Prostate gland (tissue), 2 donors: ENCODE results near the gene APBA2. TPM values are rescaled to one million over a fixed set of nuclear protein-coding genes. Genes with fewer than 3 reads are reported as not detected.

Source experiments
- DNase-seq: peaks from one replicate; pipeline ENCODE4 v3.0.0-alpha.2; 2019; ENCODE audit warnings: low spot score
- H3K27ac ChIP-seq, 2 donors: fragments of 200-600 bp; sonication (generic); 2 replicates each; pipeline ENCODE4 v1.5.1; 2017 to 2019
- H3K27me3 ChIP-seq: fragments of 200-600 bp; sonication (generic); replicated peaks from 2 replicates; pipeline ENCODE4 v1.5.1; 2019; ENCODE audit not compliant: insufficient read depth
- H3K36me3 ChIP-seq, 2 donors: fragments of 200-600 bp; sonication (generic); 1 replicate in 1 of 2; 2 replicates in 1 of 2; pipeline versions ENCODE4 v1.5.1 to v1.8.1; 2017 to 2019
- H3K4me1 ChIP-seq: fragments of 200-600 bp; sonication (generic); replicated peaks from 2 replicates; pipeline ENCODE4 v1.5.1; 2019
- H3K4me3 ChIP-seq, 2 donors: fragments of 200-600 bp; sonication (generic); 2 replicates each; pipeline ENCODE4 v1.5.1; 2017 to 2019
- H3K9me3 ChIP-seq: fragments of 200-600 bp; sonication (generic); 2 replicates; pipeline ENCODE4 v1.5.1; 2017
- POLR2A ChIP-seq: fragments of 450-650 bp; IDR thresholded peaks from one replicate; pipeline ENCODE4 v1.6.1; 2016; ENCODE audit warnings: antibody characterized with exemption, mild to moderate bottlenecking
- POLR2AphosphoS5 ChIP-seq: sonication (generic); formaldehyde crosslinking; IDR thresholded peaks from one replicate; pipeline ENCODE4 v1.6.1; 2017; ENCODE audit warnings: antibody characterized with exemption
- WGBS: methylation state at CpG from one replicate; pipeline ENCODE4 v1.1.5; 2018; 5-methylcytosine and 5-hydroxymethylcytosine counted together
- intact Hi-C: fragments of 100-400 bp; cut with DNase I; formaldehyde crosslinking; loops from one replicate; pipeline ENCODE4 v1.14.2; 2022
- total RNA-seq, 2 donors: library from RNA; depleted of rRNA; stranded (reverse); fragments of >200 nt; gene quantifications; one replicate each; pipeline ENCODE4 v1.1.0, GENCODE V29; 2016
- TF ChIP-seq, protein P1 (sequence below), 4 experiments: fragments of 200-600 bp in 2 of 4; fragments of 450-650 bp in 2 of 4; sonication (generic) in 2 of 4; IDR thresholded peaks; 1 replicate in 3 of 4; 2 replicates in 1 of 4; pipeline ENCODE4 v1.5.1; 2016 to 2019; ENCODE audit warnings: antibody characterized with exemption in 4 of 4, mild to moderate bottlenecking in 2 of 4, moderate library complexity in 2 of 4

Gene APBA2
- total RNA-seq, 2 donors from 2014 or later = 2.6 to 25.3 TPM

DNA sequence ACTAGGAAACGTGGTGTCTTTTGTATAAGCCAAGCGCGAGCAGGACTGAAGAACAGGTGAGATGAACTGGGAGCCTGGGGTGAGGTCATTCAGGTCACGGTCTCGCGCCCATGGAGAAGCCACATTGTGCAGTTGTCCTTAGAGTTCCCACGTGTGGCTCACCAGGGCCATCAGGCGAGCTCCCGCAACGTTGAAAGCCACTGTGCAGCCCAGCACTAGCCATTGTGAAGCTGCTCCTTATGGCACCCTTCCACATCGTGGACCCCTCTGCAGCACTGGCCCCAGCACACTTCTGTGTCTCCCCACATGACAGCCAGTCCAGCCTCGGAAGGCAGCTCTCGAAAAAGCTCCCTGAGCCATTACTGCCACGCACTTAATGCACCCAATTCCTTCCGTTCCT is 7.6 kb upstream of the APBA2 start:
- DNase-seq = no peak
- no peaks in the 10 kb centered on the region for H3K36me3 ChIP-seq
- H3K4me1 ChIP-seq = no peaks in the 10 kb centered on the region
- H3K9me3 ChIP-seq = no peaks in the 10 kb centered on the region
- WGBS = 88% methylated on average over 15 of the region's 15 CpGs
- H3K27me3 ChIP-seq = no peaks in the 10 kb centered on the region
- TF ChIP-seq, protein P1, sequence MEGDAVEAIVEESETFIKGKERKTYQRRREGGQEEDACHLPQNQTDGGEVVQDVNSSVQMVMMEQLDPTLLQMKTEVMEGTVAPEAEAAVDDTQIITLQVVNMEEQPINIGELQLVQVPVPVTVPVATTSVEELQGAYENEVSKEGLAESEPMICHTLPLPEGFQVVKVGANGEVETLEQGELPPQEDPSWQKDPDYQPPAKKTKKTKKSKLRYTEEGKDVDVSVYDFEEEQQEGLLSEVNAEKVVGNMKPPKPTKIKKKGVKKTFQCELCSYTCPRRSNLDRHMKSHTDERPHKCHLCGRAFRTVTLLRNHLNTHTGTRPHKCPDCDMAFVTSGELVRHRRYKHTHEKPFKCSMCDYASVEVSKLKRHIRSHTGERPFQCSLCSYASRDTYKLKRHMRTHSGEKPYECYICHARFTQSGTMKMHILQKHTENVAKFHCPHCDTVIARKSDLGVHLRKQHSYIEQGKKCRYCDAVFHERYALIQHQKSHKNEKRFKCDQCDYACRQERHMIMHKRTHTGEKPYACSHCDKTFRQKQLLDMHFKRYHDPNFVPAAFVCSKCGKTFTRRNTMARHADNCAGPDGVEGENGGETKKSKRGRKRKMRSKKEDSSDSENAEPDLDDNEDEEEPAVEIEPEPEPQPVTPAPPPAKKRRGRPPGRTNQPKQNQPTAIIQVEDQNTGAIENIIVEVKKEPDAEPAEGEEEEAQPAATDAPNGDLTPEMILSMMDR (IDR thresholded peaks at IDR 0.05) = no peak
- no peak for TF ChIP-seq POLR2A
- TF ChIP-seq POLR2AphosphoS5 = no peak
- intact Hi-C loops = loop anchor here (10.0 kb wide), 1 partner anchor 57 kb away; no protein-coding TSS in a partner anchor
- H3K27ac ChIP-seq = no peak overlapping the region
- no peak overlapping the region for H3K4me3 ChIP-seq

DNA sequence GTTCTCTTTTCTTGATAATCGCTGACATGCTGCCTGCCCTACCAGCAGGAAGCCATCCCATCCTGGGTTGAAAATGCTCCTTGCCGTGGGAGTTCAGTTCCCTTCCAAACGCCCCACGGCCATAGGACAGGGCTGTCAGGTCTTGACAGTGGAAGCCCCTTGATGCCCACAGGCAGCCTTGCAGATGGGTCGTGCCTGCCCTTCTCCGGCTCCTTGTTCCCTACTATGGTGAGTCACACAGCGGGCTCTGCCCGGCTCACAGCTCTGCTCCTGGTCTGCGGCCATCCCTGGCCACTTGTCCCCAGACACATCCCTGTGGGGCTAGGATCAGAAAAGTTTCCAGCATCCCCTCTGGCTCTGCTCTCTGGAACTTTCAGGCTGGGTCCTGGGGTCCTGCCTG is 6.2 kb upstream of the APBA2 start:
- Histone ChIP-seq H3K4me1 (no peaks in the 10 kb centered on the region), H3K36me3 (no peaks in the 10 kb centered on the region), H3K9me3 (no peaks in the 10 kb centered on the region), H3K27me3 (no peaks in the 10 kb centered on the region), H3K4me3 (no peak overlapping the region), H3K27ac (no peak overlapping the region)
- no peak for DNase-seq
- TF ChIP-seq, protein P1 (IDR thresholded peaks at IDR 0.05) = no peak
- TF ChIP-seq POLR2A (no peak), POLR2AphosphoS5 (no peak)
- 91% methylated on average over 9 of the region's 9 CpGs for WGBS
- intact Hi-C loops = loop anchor here (10.0 kb wide), 1 partner anchor 55 kb away; no protein-coding TSS in a partner anchor

DNA sequence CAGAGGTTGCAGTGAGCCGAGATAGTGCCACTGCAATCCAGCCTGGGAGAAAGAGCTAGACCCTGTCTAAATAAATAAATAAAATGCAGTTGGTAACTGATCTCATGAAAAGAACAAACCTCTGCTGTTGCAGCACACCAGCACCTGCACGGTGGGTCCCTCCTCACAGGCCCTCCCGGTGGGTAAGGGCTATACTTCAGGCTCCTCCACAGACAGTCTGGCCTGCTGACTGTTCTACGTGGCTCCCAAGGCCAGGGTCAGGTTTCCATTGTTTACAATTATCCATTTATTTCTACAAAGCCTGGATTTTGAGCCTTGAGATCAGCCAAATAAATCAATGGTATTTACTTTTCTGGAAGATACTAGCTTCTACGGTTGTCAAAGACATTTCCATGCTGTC is 5.1 kb upstream of the APBA2 start:
- intact Hi-C loops = no loop called here
- no peaks in the 10 kb centered on the region for H3K4me1 ChIP-seq
- H3K9me3 ChIP-seq = no peaks in the 10 kb centered on the region
- H3K36me3 ChIP-seq = no peaks in the 10 kb centered on the region
- no peak for DNase-seq
- no peak overlapping the region for H3K4me3 ChIP-seq
- TF ChIP-seq POLR2AphosphoS5 = no peak
- no peak for TF ChIP-seq POLR2A
- TF ChIP-seq, protein P1 (IDR thresholded peaks at IDR 0.05) = no peak
- no peaks in the 10 kb centered on the region for H3K27me3 ChIP-seq
- no peak overlapping the region for H3K27ac ChIP-seq
- 71% methylated on average over 5 of the region's 5 CpGs for WGBS

DNA sequence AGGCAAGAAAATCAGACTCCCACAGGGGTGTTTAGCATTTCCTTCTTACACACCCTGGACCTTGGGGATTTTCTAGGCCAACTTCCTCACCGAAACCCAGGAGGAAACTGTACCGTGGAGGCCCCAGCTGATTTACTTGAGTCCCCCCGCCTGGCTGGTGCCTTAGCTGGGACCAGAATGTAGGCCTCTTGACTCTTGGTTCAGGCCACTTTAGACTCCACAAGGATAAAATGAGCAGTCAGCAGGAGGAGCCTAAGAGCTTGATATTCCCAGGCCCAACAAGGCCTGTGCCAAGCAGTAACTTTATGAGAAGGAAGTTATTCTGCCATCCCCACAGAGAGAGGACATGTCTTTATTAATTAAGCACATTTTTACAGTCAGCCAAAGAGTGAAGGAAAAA is 4.6 kb upstream of the APBA2 start:
- intact Hi-C loops = no loop called here
- no peaks in the 10 kb centered on the region for H3K36me3 ChIP-seq
- no peaks in the 10 kb centered on the region for H3K4me1 ChIP-seq
- TF ChIP-seq, protein P1 (IDR thresholded peaks at IDR 0.05) = no peak
- no peak for TF ChIP-seq POLR2AphosphoS5
- TF ChIP-seq POLR2A = no peak
- H3K27ac ChIP-seq = no peak overlapping the region
- no peak for DNase-seq
- H3K4me3 ChIP-seq = no peak overlapping the region
- H3K27me3 ChIP-seq = no peaks in the 10 kb centered on the region
- WGBS = 68% methylated on average over 3 of the region's 3 CpGs
- no peaks in the 10 kb centered on the region for H3K9me3 ChIP-seq

DNA sequence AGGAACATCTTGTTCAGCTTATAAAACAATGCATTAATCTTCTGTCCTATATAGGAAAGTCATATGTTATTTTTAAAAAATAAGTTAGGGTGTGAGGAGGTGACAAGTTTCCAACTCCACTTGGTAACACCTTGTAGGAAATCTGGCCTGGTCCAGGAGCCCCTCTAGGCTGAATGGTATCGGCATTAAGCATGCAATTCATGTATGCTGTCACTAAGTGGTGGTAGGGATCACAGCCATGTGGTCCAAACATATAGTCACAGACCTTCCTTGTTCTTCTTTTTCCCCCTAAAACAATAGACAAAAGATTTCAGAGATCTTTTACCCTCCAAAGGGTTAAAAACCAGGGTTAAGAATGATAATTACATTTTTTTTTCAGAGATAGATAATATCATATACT is 4.2 kb upstream of the APBA2 start:
- TF ChIP-seq, protein P1 (IDR thresholded peaks at IDR 0.05) = no peak
- no peak for TF ChIP-seq POLR2A
- TF ChIP-seq POLR2AphosphoS5 = no peak
- H3K27ac ChIP-seq = no peak overlapping the region
- no peaks in the 10 kb centered on the region for H3K9me3 ChIP-seq
- H3K36me3 ChIP-seq = no peaks in the 10 kb centered on the region
- intact Hi-C loops = no loop called here
- no peak for DNase-seq
- H3K27me3 ChIP-seq = no peaks in the 10 kb centered on the region
- WGBS = 90% methylated on average over 1 of the region's 1 CpG
- no peak overlapping the region for H3K4me3 ChIP-seq
- H3K4me1 ChIP-seq = no peaks in the 10 kb centered on the region
